ENCODE data around the gene NANOS2. TPM values are rescaled to one million over a fixed set of nuclear protein-coding genes. Genes with fewer than 3 reads are reported as not detected.

Gene NANOS2
- total and polyA plus RNA-seq, 2 donors (not counting 1 experiment from before 2014, with no cell fraction given), result not detected

GRCh38 chr19:45895519-45895972 is 19.0 kb downstream of the NANOS2 start:
- Histone ChIP-seq H3K9me3 (ENCODE audit: control insufficient read depth, insufficient read depth, low read depth, low read length) (no peaks in the 10 kb centered on the region), H3K36me3 (ENCODE audit: control insufficient read depth, insufficient read depth, low read length) (peaks cover 2% of the 10 kb centered on the region), H3K9ac (ENCODE audit: insufficient read depth, low read length) (no peak overlapping the region), H3K27ac (ENCODE audit: insufficient read depth, low read length) (no peak overlapping the region), H3K79me2 (ENCODE audit: control insufficient read depth, insufficient read depth, low read length) (no peaks in the 10 kb centered on the region), H3K4me2 (ENCODE audit: extremely low read depth, insufficient read depth, low read length) (no peak overlapping the region), H4K20me1 (ENCODE audit: control insufficient read depth, extremely low read depth, insufficient read depth, low read length) (no peaks in the 10 kb centered on the region), H2AFZ (ENCODE audit: low read length) (no peak overlapping the region), H3K4me1 (ENCODE audit: control insufficient read depth, extremely low read depth, insufficient read depth, low read length) (no peaks in the 10 kb centered on the region), H3K27me3 (ENCODE audit: control insufficient read depth, insufficient read depth, low read length) (no peaks in the 10 kb centered on the region), H3K4me3 (replicated peaks in 1 of 4; ENCODE audit: control extremely low read depth in 1 of 4, insufficient read depth in 1 of 4, low read depth in 3 of 4, low read length in 4 of 4) (no peak overlapping the region)
- TF ChIP-seq CTCF (conservative IDR thresholded peaks at IDR 0.05 in 1 of 2, IDR thresholded peaks at IDR 0.05 in 1 of 2; ENCODE audit: low read depth in 1 of 2, low read length in 2 of 2) (no peak), EZH2 (IDR thresholded peaks at IDR 0.05; ENCODE audit: low read length, missing control alignments) (no peak)
- DNase-seq (ENCODE audit: low read depth in 2 of 2), result no peak

DNA sequence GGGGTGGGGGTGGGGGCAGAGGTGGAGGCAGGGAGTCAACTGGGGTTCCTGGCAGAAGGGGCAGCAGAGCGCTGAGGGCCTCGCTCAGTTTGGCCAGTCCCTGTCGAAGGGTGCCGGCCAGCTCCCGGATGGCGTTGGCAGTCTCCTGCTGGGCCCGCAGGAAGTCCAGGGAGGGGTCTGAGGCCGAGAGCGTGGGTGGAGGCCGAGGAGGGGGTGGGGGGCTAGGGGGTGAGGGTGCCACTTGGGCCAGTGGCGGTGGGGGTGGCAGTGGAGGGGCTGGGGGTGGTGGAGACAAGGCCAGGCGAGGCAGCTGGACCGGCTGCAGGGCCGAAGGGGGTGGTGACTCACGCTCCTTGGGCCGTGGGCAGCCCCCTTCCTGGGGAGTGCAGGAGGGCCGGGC is 23.7 kb downstream of the NANOS2 start:
- no peak overlapping the region for H3K9ac ChIP-seq (ENCODE audit: insufficient read depth, low read length)
- no peak for DNase-seq (ENCODE audit: low read depth in 2 of 2)

GRCh38 chr19:45889210-45889885 is 25.2 kb downstream of the NANOS2 start:
- no peak for TF ChIP-seq CTCF (conservative IDR thresholded peaks at IDR 0.05 in 1 of 2, IDR thresholded peaks at IDR 0.05 in 1 of 2; ENCODE audit: low read depth in 1 of 2, low read length in 2 of 2)
- H3K79me2 ChIP-seq (ENCODE audit: control insufficient read depth, insufficient read depth, low read length), result peaks cover 7% of the 10 kb centered on the region
- H2AFZ ChIP-seq (ENCODE audit: low read length), result no peak overlapping the region
- H3K36me3 ChIP-seq (ENCODE audit: control insufficient read depth, insufficient read depth, low read length), result peaks cover 2% of the 10 kb centered on the region
- H3K4me3 ChIP-seq (replicated peaks in 1 of 4; ENCODE audit: control extremely low read depth in 1 of 4, insufficient read depth in 1 of 4, low read depth in 3 of 4, low read length in 4 of 4), result no peak overlapping the region
- no peak overlapping the region for H3K27ac ChIP-seq (ENCODE audit: insufficient read depth, low read length)
- no peak for DNase-seq (ENCODE audit: low read depth in 2 of 2)
- no peak overlapping the region for H3K4me2 ChIP-seq (ENCODE audit: extremely low read depth, insufficient read depth, low read length)
- H4K20me1 ChIP-seq (ENCODE audit: control insufficient read depth, extremely low read depth, insufficient read depth, low read length), result no peaks in the 10 kb centered on the region
- H3K4me1 ChIP-seq (ENCODE audit: control insufficient read depth, extremely low read depth, insufficient read depth, low read length), result peaks cover 2% of the 10 kb centered on the region
- H3K27me3 ChIP-seq (ENCODE audit: control insufficient read depth, insufficient read depth, low read length), result no peaks in the 10 kb centered on the region
- no peak overlapping the region for H3K9ac ChIP-seq (ENCODE audit: insufficient read depth, low read length)
- H3K9me3 ChIP-seq (ENCODE audit: control insufficient read depth, insufficient read depth, low read depth, low read length), result no peaks in the 10 kb centered on the region

More for the DNA sequence above, 23.7 kb downstream of the NANOS2 start:
- H4K20me1 ChIP-seq (ENCODE audit: control insufficient read depth, extremely low read depth, insufficient read depth, low read length), result no peaks in the 10 kb centered on the region
- H3K4me3 ChIP-seq (replicated peaks in 1 of 4; ENCODE audit: control extremely low read depth in 1 of 4, insufficient read depth in 1 of 4, low read depth in 3 of 4, low read length in 4 of 4), result no peak overlapping the region
- H3K27ac ChIP-seq (ENCODE audit: insufficient read depth, low read length), result no peak overlapping the region
- no peaks in the 10 kb centered on the region for H3K36me3 ChIP-seq (ENCODE audit: control insufficient read depth, insufficient read depth, low read length)
- H3K79me2 ChIP-seq (ENCODE audit: control insufficient read depth, insufficient read depth, low read length), result no peaks in the 10 kb centered on the region
- peaks cover 2% of the 10 kb centered on the region for H3K4me1 ChIP-seq (ENCODE audit: control insufficient read depth, extremely low read depth, insufficient read depth, low read length)
- H2AFZ ChIP-seq (ENCODE audit: low read length), result no peak overlapping the region
- H3K9me3 ChIP-seq (ENCODE audit: control insufficient read depth, insufficient read depth, low read depth, low read length), result no peaks in the 10 kb centered on the region
- H3K27me3 ChIP-seq (ENCODE audit: control insufficient read depth, insufficient read depth, low read length), result no peaks in the 10 kb centered on the region
- no peak overlapping the region for H3K4me2 ChIP-seq (ENCODE audit: extremely low read depth, insufficient read depth, low read length)
- TF ChIP-seq EZH2 (IDR thresholded peaks at IDR 0.05; ENCODE audit: low read length, missing control alignments), result no peak
- no peak for TF ChIP-seq CTCF (conservative IDR thresholded peaks at IDR 0.05 in 1 of 2, IDR thresholded peaks at IDR 0.05 in 1 of 2; ENCODE audit: low read depth in 1 of 2, low read length in 2 of 2)

Measured in fibroblast of lung (primary cell).